Trophoblast cell (in vitro differentiated cells and primary cell): ENCODE data around the gene PTAFR.

Source experiments
- DNase-seq, 2 donors: peaks; one replicate each; pipeline ENCODE4 v3.0.0-alpha.2; 2016
- H2AFZ ChIP-seq: 2 replicates; pipeline ENCODE4 v1.6.1; 2013; ENCODE audit warnings: low read length, moderate library complexity, mild to moderate bottlenecking; ENCODE audit not compliant: insufficient read depth, poor library complexity
- H2AK5ac ChIP-seq: 2 replicates; pipeline ENCODE4 v1.6.1; 2013; ENCODE audit warnings: mild to moderate bottlenecking, low read length
- H2BK120ac ChIP-seq: 2 replicates; pipeline ENCODE4 v1.6.1; 2013; ENCODE audit warnings: low read length, mild to moderate bottlenecking, moderate library complexity; ENCODE audit not compliant: insufficient read depth, poor library complexity
- H2BK12ac ChIP-seq: 2 replicates; pipeline ENCODE4 v1.6.1; 2013; ENCODE audit warnings: mild to moderate bottlenecking, low read length, moderate library complexity
- H2BK5ac ChIP-seq: 2 replicates; pipeline ENCODE4 v1.6.1; 2013; ENCODE audit warnings: low read length, low read depth, moderate library complexity, mild to moderate bottlenecking; ENCODE audit not compliant: poor library complexity
- H3K14ac ChIP-seq: 2 replicates; pipeline ENCODE4 v1.6.1; 2013; ENCODE audit warnings: mild to moderate bottlenecking, low read length
- H3K18ac ChIP-seq: 2 replicates; pipeline ENCODE4 v1.6.1; 2013; ENCODE audit warnings: mild to moderate bottlenecking, low read length
- H3K23ac ChIP-seq: 2 replicates; pipeline ENCODE4 v1.6.1; 2013; ENCODE audit warnings: low read length
- H3K27ac ChIP-seq: 2 replicates; pipeline ENCODE4 v1.5.1; 2013; ENCODE audit warnings: low read depth, mild to moderate bottlenecking, inconsistent platforms, low read length, moderate library complexity
- H3K27me3 ChIP-seq: 2 replicates; pipeline ENCODE4 v1.6.1; 2013; ENCODE audit warnings: inconsistent platforms, mild to moderate bottlenecking, low read length, moderate library complexity; ENCODE audit not compliant: insufficient read depth
- H3K36me3 ChIP-seq, 2 experiments: 1 replicate in 1 of 2; 2 replicates in 1 of 2; pipeline ENCODE4 v1.6.1; 2013; ENCODE audit warnings: low read length in 2 of 2, mild to moderate bottlenecking in 2 of 2, moderate library complexity in 1 of 2; ENCODE audit not compliant: insufficient read depth in 2 of 2, control insufficient read depth in 1 of 2
- H3K4ac ChIP-seq: 2 replicates; pipeline ENCODE4 v1.6.1; 2013; ENCODE audit warnings: low read depth, mild to moderate bottlenecking, low read length, moderate library complexity
- H3K4me1 ChIP-seq, 2 experiments: 1 replicate in 1 of 2; 2 replicates in 1 of 2; pipeline ENCODE4 v1.6.1; 2013; ENCODE audit warnings: low read length in 2 of 2, mild to moderate bottlenecking in 2 of 2, moderate library complexity in 1 of 2; ENCODE audit not compliant: insufficient read depth in 2 of 2, control insufficient read depth in 1 of 2
- H3K4me2 ChIP-seq: 2 replicates; pipeline ENCODE4 v1.6.1; 2013; ENCODE audit warnings: inconsistent platforms, mild to moderate bottlenecking, low read length, moderate library complexity
- H3K4me3 ChIP-seq: 2 replicates; pipeline ENCODE4 v1.5.1; 2013; ENCODE audit warnings: mild to moderate bottlenecking, low read depth, low read length, inconsistent platforms
- H3K79me1 ChIP-seq: one replicate; pipeline ENCODE4 v1.6.1; 2013; ENCODE audit warnings: low read length
- H3K79me2 ChIP-seq: 2 replicates; pipeline ENCODE4 v1.6.1; 2013; ENCODE audit warnings: low read length, mild to moderate bottlenecking; ENCODE audit not compliant: control insufficient read depth, insufficient read depth, poor library complexity
- H3K9ac ChIP-seq: 2 replicates; pipeline ENCODE4 v1.6.1; 2013; ENCODE audit warnings: mild to moderate bottlenecking, low read length
- H3K9me3 ChIP-seq: 2 replicates; pipeline ENCODE4 v1.6.1; 2013; ENCODE audit warnings: low read depth, mild to moderate bottlenecking, control low read depth, inconsistent platforms, low read length; ENCODE audit not compliant: insufficient read depth
- H4K12ac ChIP-seq: 2 replicates; pipeline ENCODE4 v1.6.1; 2013; ENCODE audit warnings: low read depth, mild to moderate bottlenecking, low read length, moderate library complexity
- H4K8ac ChIP-seq: 2 replicates; pipeline ENCODE4 v1.6.1; 2013; ENCODE audit warnings: low read depth, mild to moderate bottlenecking, low read length, moderate library complexity
- H4K91ac ChIP-seq: one replicate; pipeline ENCODE4 v1.6.1; 2013; ENCODE audit warnings: low read depth, mild to moderate bottlenecking, low read length, moderate library complexity
- WGBS: extraction: QIAGEN DNeasy Blood & Tissue Kit; methylation state at CpG from one replicate; pipeline ENCODE4 v1.1.7; 2013; ENCODE audit warnings: missing lambda C conversion rate; ENCODE audit not compliant: insufficient read length, insufficient coverage; ENCODE audit errors: extremely low coverage; 5-methylcytosine and 5-hydroxymethylcytosine counted together

Gene PTAFR

GRCh38 chr1:28196330-28196729 lies 19.8 kb upstream of the PTAFR start:
- Histone ChIP-seq H3K79me1 (no peaks in the 10 kb centered on the region), H3K9me3 (no peaks in the 10 kb centered on the region), H2BK12ac (no peak overlapping the region), H3K27ac (no peak overlapping the region), H3K23ac (no peak overlapping the region), H3K4ac (no peak overlapping the region), H3K4me3 (no peak overlapping the region), H2BK5ac (no peak overlapping the region), H3K4me2 (no peak overlapping the region), H4K91ac (no peak overlapping the region), H2AFZ (no peak overlapping the region), H2BK120ac (no peak overlapping the region), H4K12ac (no peak overlapping the region), H3K18ac (no peak overlapping the region), H3K27me3 (no peaks in the 10 kb centered on the region), H3K4me1 (peaks cover 5 to 10% of the 10 kb centered on the region in 2 experiments), H3K36me3 (peaks cover 12 to 27% of the 10 kb centered on the region in 2 experiments), H3K79me2 (no peaks in the 10 kb centered on the region), H3K9ac (no peak overlapping the region), H2AK5ac (no peak overlapping the region), H4K8ac (no peak overlapping the region), H3K14ac (no peak overlapping the region)
- no peak for DNase-seq
- WGBS = no CpG with 5 or more reads among the region's 3 CpGs

- Histone ChIP-seq H3K18ac (no peak overlapping the region), H3K27me3 (no peaks in the 10 kb centered on the region), H3K9ac (no peak overlapping the region), H2AFZ (no peak overlapping the region), H3K4me2 (no peak overlapping the region), H4K12ac (no peak overlapping the region), H2AK5ac (no peak overlapping the region), H3K4ac (no peak overlapping the region), H3K27ac (no peak overlapping the region), H3K36me3 (peaks cover 9 to 22% of the 10 kb centered on the region in 2 experiments), H2BK12ac (no peak overlapping the region), H4K8ac (no peak overlapping the region), H3K23ac (no peak overlapping the region), H2BK5ac (no peak overlapping the region), H3K4me3 (no peak overlapping the region), H3K4me1 (peaks cover 5 to 10% of the 10 kb centered on the region in 2 experiments), H3K79me2 (no peaks in the 10 kb centered on the region), H4K91ac (no peak overlapping the region), H3K79me1 (no peaks in the 10 kb centered on the region), H2BK120ac (no peak overlapping the region), H3K9me3 (no peaks in the 10 kb centered on the region), H3K14ac (no peak overlapping the region)
- DNase-seq = no peak
- no CpG with 5 or more reads among the region's 1 CpG for WGBS
Observed at GRCh38 chr1:28195780-28196179, 19.3 kb upstream of the PTAFR start.

- no peaks in the 10 kb centered on the region for H3K27me3 ChIP-seq
- H3K23ac ChIP-seq = no peak overlapping the region
- no peak overlapping the region for H2AFZ ChIP-seq
- DNase-seq = no peak
- H2BK12ac ChIP-seq = no peak overlapping the region
- no CpG with 5 or more reads among the region's 8 CpGs for WGBS
- H3K79me2 ChIP-seq = no peaks in the 10 kb centered on the region
- H3K27ac ChIP-seq = no peak overlapping the region
- H4K12ac ChIP-seq = no peak overlapping the region
- H3K4me2 ChIP-seq = no peak overlapping the region
- no peak overlapping the region for H3K9ac ChIP-seq
- no peak overlapping the region for H3K4me3 ChIP-seq
- no peak overlapping the region for H3K18ac ChIP-seq
- no peak overlapping the region for H2BK120ac ChIP-seq
- H3K79me1 ChIP-seq = no peaks in the 10 kb centered on the region
- peaks cover 2 to 9% of the 10 kb centered on the region in 2 experiments for H3K36me3 ChIP-seq
- peaks cover 5 to 10% of the 10 kb centered on the region in 2 experiments for H3K4me1 ChIP-seq
- H2BK5ac ChIP-seq = no peak overlapping the region
- no peak overlapping the region for H4K8ac ChIP-seq
- H2AK5ac ChIP-seq = no peak overlapping the region
- H4K91ac ChIP-seq = no peak overlapping the region
- H3K4ac ChIP-seq = no peak overlapping the region
- H3K9me3 ChIP-seq = no peaks in the 10 kb centered on the region
- no peak overlapping the region for H3K14ac ChIP-seq
Observed at GRCh38 chr1:28194326-28195035, 18.0 kb upstream of the PTAFR start.

GRCh38 chr1:28193701-28194161 lies 17.2 kb upstream of the PTAFR start:
- Histone ChIP-seq H3K18ac (no peak overlapping the region), H4K12ac (no peak overlapping the region), H3K27ac (no peak overlapping the region), H3K9me3 (no peaks in the 10 kb centered on the region), H3K79me1 (no peaks in the 10 kb centered on the region), H2AK5ac (no peak overlapping the region), H3K9ac (no peak overlapping the region), H3K4ac (no peak overlapping the region), H2AFZ (no peak overlapping the region), H3K23ac (no peak overlapping the region), H3K4me2 (no peak overlapping the region), H3K36me3 (peaks cover 0 to 3% of the 10 kb centered on the region in 2 experiments), H2BK120ac (no peak overlapping the region), H2BK12ac (no peak overlapping the region), H3K79me2 (no peaks in the 10 kb centered on the region), H3K4me1 (peaks cover 5 to 10% of the 10 kb centered on the region in 2 experiments), H3K4me3 (no peak overlapping the region), H4K8ac (no peak overlapping the region), H3K27me3 (no peaks in the 10 kb centered on the region), H4K91ac (no peak overlapping the region), H2BK5ac (no peak overlapping the region), H3K14ac (no peak overlapping the region)
- no CpG with 5 or more reads among the region's 8 CpGs for WGBS
- peak; percentile 58 to 63 for DNase-seq
